Astrocyte (in vitro differentiated cells and primary cell): ENCODE measurements around the gene HOXD10. TPM values are rescaled to one million over a fixed set of nuclear protein-coding genes. Genes with fewer than 3 reads are reported as not detected.

Experiments used
- DNase-seq: peaks from one replicate; pipeline ENCODE4 v3.0.0-alpha.2; 2010; ENCODE audit warnings: low read depth
- FAIRE-seq: peaks from 2 replicates; lab custom pipeline; 2011; peaks lifted over from hg19 to GRCh38; lab: Jason Lieb, UNC
- H2AFZ ChIP-seq: 2 replicates; pipeline ENCODE4 v1.6.0; 2012; ENCODE audit warnings: low read depth, low read length, inconsistent platforms
- H3K27ac ChIP-seq: 2 replicates; pipeline ENCODE4 v1.5.1; 2011; ENCODE audit warnings: low read depth, low read length, inconsistent platforms
- H3K27me3 ChIP-seq: 2 replicates; pipeline ENCODE4 v1.6.0; 2011; ENCODE audit warnings: low read length, inconsistent platforms; ENCODE audit not compliant: insufficient read depth
- H3K36me3 ChIP-seq: 2 replicates; pipeline ENCODE4 v1.5.1; 2011; ENCODE audit warnings: low read length, inconsistent platforms; ENCODE audit not compliant: insufficient read depth
- H3K4me1 ChIP-seq: 2 replicates; pipeline ENCODE4 v1.5.1; 2011; ENCODE audit warnings: low read length, inconsistent platforms; ENCODE audit not compliant: insufficient read depth
- H3K4me2 ChIP-seq: 2 replicates; pipeline ENCODE4 v1.6.0; 2012; ENCODE audit warnings: low read length, inconsistent platforms
- H3K4me3 ChIP-seq: 2 replicates; pipeline ENCODE4 v1.5.1; 2011; ENCODE audit warnings: low read depth, mild to moderate bottlenecking, low read length, inconsistent platforms; ENCODE audit not compliant: insufficient read depth
- H3K79me2 ChIP-seq: 2 replicates; pipeline ENCODE4 v1.6.0; 2012; ENCODE audit warnings: mild to moderate bottlenecking, low read length, inconsistent platforms; ENCODE audit not compliant: insufficient read depth
- H3K9ac ChIP-seq: 2 replicates; pipeline ENCODE4 v1.6.0; 2012; ENCODE audit warnings: mild to moderate bottlenecking, low read length, inconsistent platforms
- H3K9me3 ChIP-seq: 2 replicates; pipeline ENCODE4 v1.5.1; 2012; ENCODE audit warnings: low read depth, mild to moderate bottlenecking, low read length, inconsistent platforms; ENCODE audit not compliant: insufficient read depth
- H4K20me1 ChIP-seq: 2 replicates; pipeline ENCODE4 v1.6.0; 2012; ENCODE audit warnings: low read length, inconsistent platforms; ENCODE audit not compliant: insufficient read depth
- H3K27ac Mint-ChIP-seq: one replicate; pipeline ENCODE4 v1.8.0; 2021; ENCODE audit warnings: mild to moderate bottlenecking, mixed read lengths; ENCODE audit not compliant: unreplicated experiment
- H3K27me3 Mint-ChIP-seq: one replicate; pipeline ENCODE4 v1.8.0; 2021; ENCODE audit warnings: low read depth, mixed read lengths; ENCODE audit not compliant: unreplicated experiment
- H3K36me3 Mint-ChIP-seq: one replicate; pipeline ENCODE4 v1.8.0; 2021; ENCODE audit warnings: low read depth, mixed read lengths; ENCODE audit not compliant: unreplicated experiment
- H3K4me1 Mint-ChIP-seq: one replicate; pipeline ENCODE4 v1.8.0; 2021; ENCODE audit warnings: low read depth, mixed read lengths; ENCODE audit not compliant: unreplicated experiment
- H3K4me3 Mint-ChIP-seq: one replicate; pipeline ENCODE4 v1.8.0; 2021; ENCODE audit warnings: mild to moderate bottlenecking, moderate library complexity, mixed read lengths; ENCODE audit not compliant: unreplicated experiment
- H3K9me3 Mint-ChIP-seq: one replicate; pipeline ENCODE4 v1.8.0; 2021; ENCODE audit warnings: mild to moderate bottlenecking, mixed read lengths; ENCODE audit not compliant: unreplicated experiment
- CTCF ChIP-seq: IDR thresholded peaks from 2 replicates; pipeline ENCODE4 v1.5.1; 2011; ENCODE audit warnings: low read depth, mild to moderate bottlenecking, inconsistent platforms, low read length, moderate library complexity; ENCODE audit not compliant: insufficient read depth
- EZH2 ChIP-seq: IDR thresholded peaks from 2 replicates; pipeline ENCODE4 v1.6.1; 2012; ENCODE audit warnings: mild to moderate bottlenecking, low read length, inconsistent platforms; ENCODE audit not compliant: insufficient read depth
- total RNA-seq: library from RNA; stranded (reverse); gene quantifications from 2 replicates; pipeline ENCODE4 v1.2.1, GENCODE V29; 2021

The HOXD10 gene
- total RNA-seq, 1 donor from 2014 or later, result not detected

- Histone ChIP-seq H3K36me3 (no peaks in the 10 kb centered on the region), H3K79me2 (no peaks in the 10 kb centered on the region), H3K9me3 (peaks cover 2% of the 10 kb centered on the region), H2AFZ (no peak overlapping the region), H3K4me1 (no peaks in the 10 kb centered on the region), H3K4me3 (no peak overlapping the region), H3K27ac (no peak overlapping the region), H3K9ac (no peak overlapping the region), H3K27me3 (peaks cover 83% of the 10 kb centered on the region), H4K20me1 (no peaks in the 10 kb centered on the region), H3K4me2 (no peak overlapping the region)
- H3K27me3 Mint-ChIP-seq, result peaks cover 91% of the 10 kb centered on the region
- TF ChIP-seq CTCF (no peak), EZH2 (no peak)
- H3K27ac Mint-ChIP-seq, result no peak overlapping the region
- H3K4me1 Mint-ChIP-seq, result no peaks in the 10 kb centered on the region
- DNase-seq, result no peak
- H3K9me3 Mint-ChIP-seq, result peaks cover 39% of the 10 kb centered on the region
- peaks cover 2% of the 10 kb centered on the region for H3K36me3 Mint-ChIP-seq
- no peak for FAIRE-seq
- H3K4me3 Mint-ChIP-seq, result no peak overlapping the region
Observed at GRCh38 chr2:176149939-176150583, 33.5 kb downstream of the HOXD10 start.

- peaks cover 91% of the 10 kb centered on the region for H3K27me3 Mint-ChIP-seq
- Histone ChIP-seq H3K27ac (no peak overlapping the region), H3K9me3 (peaks cover 2% of the 10 kb centered on the region), H3K4me2 (peak overlapping the region; percentile 81), H3K27me3 (peaks cover 85% of the 10 kb centered on the region), H3K9ac (no peak overlapping the region), H2AFZ (no peak overlapping the region), H3K4me3 (peak overlapping the region; percentile 55), H3K4me1 (no peaks in the 10 kb centered on the region), H3K79me2 (no peaks in the 10 kb centered on the region), H3K36me3 (no peaks in the 10 kb centered on the region), H4K20me1 (no peaks in the 10 kb centered on the region)
- no peak overlapping the region for H3K4me3 Mint-ChIP-seq
- FAIRE-seq, result no peak
- DNase-seq, result no peak
- peaks cover 2% of the 10 kb centered on the region for H3K36me3 Mint-ChIP-seq
- TF ChIP-seq EZH2, result no peak
- no peak for TF ChIP-seq CTCF
- no peaks in the 10 kb centered on the region for H3K4me1 Mint-ChIP-seq
- peaks cover 36% of the 10 kb centered on the region for H3K9me3 Mint-ChIP-seq
- H3K27ac Mint-ChIP-seq, result no peak overlapping the region
Observed at GRCh38 chr2:176150584-176151441, 34.2 kb downstream of the HOXD10 start.
